Erythroblast (primary cell): ENCODE measurements around the gene BCL2L12.

Experiments used
- GATA1 ChIP-seq: IDR thresholded peaks from 2 replicates; pipeline ENCODE4 v1.6.1; 2011; ENCODE audit warnings: low read depth, mild to moderate bottlenecking, control low read depth, low read length, moderate library complexity
- POLR2A ChIP-seq: IDR thresholded peaks from 2 replicates; pipeline ENCODE4 v1.6.1; 2011; ENCODE audit warnings: mild to moderate bottlenecking, low read length

GRCh38 chr19:49626226-49626625 lies 39.5 kb upstream of the BCL2L12 start:
- TF ChIP-seq POLR2A (no peak), GATA1 (no peak)
